Measurements from ENCODE around the gene NUB1. TPM values are rescaled to one million over a fixed set of nuclear protein-coding genes. Genes with fewer than 3 reads are reported as not detected.

The NUB1 gene
- total RNA-seq, 1 donor from 2014 or later = 41.6 TPM

- TF ChIP-seq, protein P1, sequence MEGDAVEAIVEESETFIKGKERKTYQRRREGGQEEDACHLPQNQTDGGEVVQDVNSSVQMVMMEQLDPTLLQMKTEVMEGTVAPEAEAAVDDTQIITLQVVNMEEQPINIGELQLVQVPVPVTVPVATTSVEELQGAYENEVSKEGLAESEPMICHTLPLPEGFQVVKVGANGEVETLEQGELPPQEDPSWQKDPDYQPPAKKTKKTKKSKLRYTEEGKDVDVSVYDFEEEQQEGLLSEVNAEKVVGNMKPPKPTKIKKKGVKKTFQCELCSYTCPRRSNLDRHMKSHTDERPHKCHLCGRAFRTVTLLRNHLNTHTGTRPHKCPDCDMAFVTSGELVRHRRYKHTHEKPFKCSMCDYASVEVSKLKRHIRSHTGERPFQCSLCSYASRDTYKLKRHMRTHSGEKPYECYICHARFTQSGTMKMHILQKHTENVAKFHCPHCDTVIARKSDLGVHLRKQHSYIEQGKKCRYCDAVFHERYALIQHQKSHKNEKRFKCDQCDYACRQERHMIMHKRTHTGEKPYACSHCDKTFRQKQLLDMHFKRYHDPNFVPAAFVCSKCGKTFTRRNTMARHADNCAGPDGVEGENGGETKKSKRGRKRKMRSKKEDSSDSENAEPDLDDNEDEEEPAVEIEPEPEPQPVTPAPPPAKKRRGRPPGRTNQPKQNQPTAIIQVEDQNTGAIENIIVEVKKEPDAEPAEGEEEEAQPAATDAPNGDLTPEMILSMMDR (IDR thresholded peaks at IDR 0.05; ENCODE audit: insufficient read depth, low read depth, low read length) = no peak
- TF ChIP-seq EZH2 (IDR thresholded peaks at IDR 0.05; ENCODE audit: insufficient read depth, low read length) = no peak
- no peak overlapping the region for H3K4me3 ChIP-seq (ENCODE audit: insufficient read depth, low read depth, low read length)
- Mint-ChIP-seq H3K27ac (ENCODE audit: unreplicated experiment) (no peak overlapping the region), H3K4me1 (ENCODE audit: low read depth, unreplicated experiment) (peaks cover 6% of the 10 kb centered on the region), H3K4me3 (ENCODE audit: unreplicated experiment) (no peak overlapping the region), H3K9me3 (ENCODE audit: unreplicated experiment) (no peaks in the 10 kb centered on the region), H3K36me3 (ENCODE audit: low read depth, unreplicated experiment) (peaks cover 2% of the 10 kb centered on the region), H3K27me3 (ENCODE audit: low read depth, unreplicated experiment) (peaks cover 66% of the 10 kb centered on the region)
- no peaks in the 10 kb centered on the region for H3K4me1 ChIP-seq (ENCODE audit: insufficient read depth, low read length)
- FAIRE-seq = no peak
- H3K27me3 ChIP-seq (ENCODE audit: insufficient read depth, low read length) = peaks cover 5% of the 10 kb centered on the region
- no peak for DNase-seq (ENCODE audit: low read depth)
- no peak overlapping the region for H2AFZ ChIP-seq (ENCODE audit: low read depth, low read length)
- no peaks in the 10 kb centered on the region for H3K9me3 ChIP-seq (ENCODE audit: insufficient read depth, low read depth, low read length)
- H3K4me2 ChIP-seq (ENCODE audit: low read length) = no peak overlapping the region
- no peaks in the 10 kb centered on the region for H3K79me2 ChIP-seq (ENCODE audit: insufficient read depth, low read length)
- no peak overlapping the region for H3K27ac ChIP-seq (ENCODE audit: low read depth, low read length)
- H3K9ac ChIP-seq (ENCODE audit: low read length) = no peak overlapping the region
- H4K20me1 ChIP-seq (ENCODE audit: insufficient read depth, low read length) = no peaks in the 10 kb centered on the region
- H3K36me3 ChIP-seq (ENCODE audit: insufficient read depth, low read length) = no peaks in the 10 kb centered on the region
These were observed 49.2 kb downstream of the NUB1 start for GRCh38 chr7:151390598-151391357.

DNA sequence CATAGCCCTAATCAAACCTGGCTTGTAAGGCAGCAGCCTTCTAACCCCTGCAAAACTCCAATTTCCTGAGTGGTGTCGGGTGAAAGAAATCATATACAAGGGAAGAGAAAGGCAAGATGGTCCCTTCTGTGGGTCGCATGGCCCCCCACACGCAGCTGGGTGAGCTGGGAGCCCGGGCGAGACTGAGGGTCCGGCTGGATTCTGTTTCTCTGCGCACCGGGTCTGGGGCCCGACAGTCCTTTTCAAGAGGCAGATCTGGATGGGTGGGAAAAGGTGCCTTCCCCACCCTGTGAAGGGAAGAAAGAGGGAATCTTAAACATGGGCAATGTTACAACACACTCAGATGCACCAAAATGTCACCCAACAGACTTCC, 49.7 kb downstream of the NUB1 start:
- Histone ChIP-seq H2AFZ (ENCODE audit: low read depth, low read length) (no peak overlapping the region), H3K27ac (ENCODE audit: low read depth, low read length) (no peak overlapping the region), H3K4me3 (ENCODE audit: insufficient read depth, low read depth, low read length) (no peak overlapping the region), H3K79me2 (ENCODE audit: insufficient read depth, low read length) (no peaks in the 10 kb centered on the region), H3K4me1 (ENCODE audit: insufficient read depth, low read length) (no peaks in the 10 kb centered on the region), H4K20me1 (ENCODE audit: insufficient read depth, low read length) (no peaks in the 10 kb centered on the region), H3K9me3 (ENCODE audit: insufficient read depth, low read depth, low read length) (no peaks in the 10 kb centered on the region), H3K36me3 (ENCODE audit: insufficient read depth, low read length) (no peaks in the 10 kb centered on the region), H3K4me2 (ENCODE audit: low read length) (no peak overlapping the region), H3K9ac (ENCODE audit: low read length) (no peak overlapping the region), H3K27me3 (ENCODE audit: insufficient read depth, low read length) (peaks cover 5% of the 10 kb centered on the region)
- H3K4me1 Mint-ChIP-seq (ENCODE audit: low read depth, unreplicated experiment) = peaks cover 6% of the 10 kb centered on the region
- FAIRE-seq (no peak), DNase-seq (ENCODE audit: low read depth) (no peak)
- peaks cover 61% of the 10 kb centered on the region for H3K27me3 Mint-ChIP-seq (ENCODE audit: low read depth, unreplicated experiment)
- no peaks in the 10 kb centered on the region for H3K9me3 Mint-ChIP-seq (ENCODE audit: unreplicated experiment)
- H3K4me3 Mint-ChIP-seq (ENCODE audit: unreplicated experiment) = no peak overlapping the region
- peaks cover 2% of the 10 kb centered on the region for H3K36me3 Mint-ChIP-seq (ENCODE audit: low read depth, unreplicated experiment)
- TF ChIP-seq, protein P1 (IDR thresholded peaks at IDR 0.05; ENCODE audit: insufficient read depth, low read depth, low read length) = no peak
- no peak for TF ChIP-seq EZH2 (IDR thresholded peaks at IDR 0.05; ENCODE audit: insufficient read depth, low read length)
- no peak overlapping the region for H3K27ac Mint-ChIP-seq (ENCODE audit: unreplicated experiment)

- H3K79me2 ChIP-seq (ENCODE audit: insufficient read depth, low read length) = no peaks in the 10 kb centered on the region
- no peak overlapping the region for H2AFZ ChIP-seq (ENCODE audit: low read depth, low read length)
- H3K27me3 Mint-ChIP-seq (ENCODE audit: low read depth, unreplicated experiment) = peaks cover 54% of the 10 kb centered on the region
- no peak overlapping the region for H3K9ac ChIP-seq (ENCODE audit: low read length)
- H3K36me3 ChIP-seq (ENCODE audit: insufficient read depth, low read length) = no peaks in the 10 kb centered on the region
- H3K4me2 ChIP-seq (ENCODE audit: low read length) = no peak overlapping the region
- no peak for FAIRE-seq
- no peak overlapping the region for H3K27ac Mint-ChIP-seq (ENCODE audit: unreplicated experiment)
- peaks cover 6% of the 10 kb centered on the region for H3K4me1 Mint-ChIP-seq (ENCODE audit: low read depth, unreplicated experiment)
- H3K4me3 Mint-ChIP-seq (ENCODE audit: unreplicated experiment) = no peak overlapping the region
- H3K27me3 ChIP-seq (ENCODE audit: insufficient read depth, low read length) = peaks cover 5% of the 10 kb centered on the region
- no peaks in the 10 kb centered on the region for H3K4me1 ChIP-seq (ENCODE audit: insufficient read depth, low read length)
- no peaks in the 10 kb centered on the region for H3K9me3 Mint-ChIP-seq (ENCODE audit: unreplicated experiment)
- H3K27ac ChIP-seq (ENCODE audit: low read depth, low read length) = no peak overlapping the region
- H3K36me3 Mint-ChIP-seq (ENCODE audit: low read depth, unreplicated experiment) = no peaks in the 10 kb centered on the region
- no peaks in the 10 kb centered on the region for H3K9me3 ChIP-seq (ENCODE audit: insufficient read depth, low read depth, low read length)
- no peak for TF ChIP-seq EZH2 (IDR thresholded peaks at IDR 0.05; ENCODE audit: insufficient read depth, low read length)
- TF ChIP-seq, protein P1 (IDR thresholded peaks at IDR 0.05; ENCODE audit: insufficient read depth, low read depth, low read length) = no peak
- no peak overlapping the region for H3K4me3 ChIP-seq (ENCODE audit: insufficient read depth, low read depth, low read length)
- no peak for DNase-seq (ENCODE audit: low read depth)
- no peaks in the 10 kb centered on the region for H4K20me1 ChIP-seq (ENCODE audit: insufficient read depth, low read length)
These were observed 50.4 kb downstream of the NUB1 start for GRCh38 chr7:151392002-151392401.

Measured in astrocyte (in vitro differentiated cells and primary cell).